Peyer's patch (tissue), 4 donors: ENCODE measurements around the gene RPL18.

ENCODE experiments used
- POLR2A ChIP-seq, 2 donors: fragments of 450-650 bp; IDR thresholded peaks; one replicate each; pipeline ENCODE4 v1.5.1; 2017; ENCODE audit warnings: antibody characterized with exemption in 2 of 2, mild to moderate bottlenecking in 2 of 2, moderate library complexity in 2 of 2
- TF ChIP-seq, protein P1 (sequence below), 6 experiments: fragments of 450-650 bp in 4 of 6; fragments of 200-600 bp in 2 of 6; sonication (generic) in 1 of 6; IDR thresholded peaks; one replicate each; pipeline ENCODE4 v1.5.1; 2017 to 2019; ENCODE audit warnings: antibody characterized with exemption in 6 of 6, mild to moderate bottlenecking in 3 of 6, moderate library complexity in 1 of 6

DNA sequence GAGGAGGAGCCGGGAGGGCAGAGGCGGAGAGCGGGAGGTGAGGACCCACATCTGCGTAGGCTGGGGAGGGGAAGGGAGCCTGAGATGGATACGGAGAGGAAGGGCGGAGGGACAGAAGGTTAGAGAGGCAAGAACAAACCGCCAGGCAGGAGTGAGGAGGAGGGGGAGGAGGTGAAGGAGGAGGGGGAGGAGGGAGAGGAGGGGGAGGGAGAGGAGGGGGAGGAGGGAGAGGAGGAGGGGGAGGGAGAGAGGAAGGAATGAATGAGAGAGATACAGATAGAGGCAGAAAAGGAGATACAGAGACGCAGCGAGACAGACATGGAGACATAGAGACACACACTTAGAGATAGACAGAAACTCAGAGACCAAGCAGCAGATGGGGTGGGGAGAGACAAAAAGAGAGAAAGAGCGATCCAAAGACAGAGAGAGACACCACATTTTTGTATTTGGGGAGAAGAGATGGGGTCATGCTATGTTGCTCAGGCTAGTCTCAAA, 27.8 kb upstream of the RPL18 start:
- TF ChIP-seq, protein P1, sequence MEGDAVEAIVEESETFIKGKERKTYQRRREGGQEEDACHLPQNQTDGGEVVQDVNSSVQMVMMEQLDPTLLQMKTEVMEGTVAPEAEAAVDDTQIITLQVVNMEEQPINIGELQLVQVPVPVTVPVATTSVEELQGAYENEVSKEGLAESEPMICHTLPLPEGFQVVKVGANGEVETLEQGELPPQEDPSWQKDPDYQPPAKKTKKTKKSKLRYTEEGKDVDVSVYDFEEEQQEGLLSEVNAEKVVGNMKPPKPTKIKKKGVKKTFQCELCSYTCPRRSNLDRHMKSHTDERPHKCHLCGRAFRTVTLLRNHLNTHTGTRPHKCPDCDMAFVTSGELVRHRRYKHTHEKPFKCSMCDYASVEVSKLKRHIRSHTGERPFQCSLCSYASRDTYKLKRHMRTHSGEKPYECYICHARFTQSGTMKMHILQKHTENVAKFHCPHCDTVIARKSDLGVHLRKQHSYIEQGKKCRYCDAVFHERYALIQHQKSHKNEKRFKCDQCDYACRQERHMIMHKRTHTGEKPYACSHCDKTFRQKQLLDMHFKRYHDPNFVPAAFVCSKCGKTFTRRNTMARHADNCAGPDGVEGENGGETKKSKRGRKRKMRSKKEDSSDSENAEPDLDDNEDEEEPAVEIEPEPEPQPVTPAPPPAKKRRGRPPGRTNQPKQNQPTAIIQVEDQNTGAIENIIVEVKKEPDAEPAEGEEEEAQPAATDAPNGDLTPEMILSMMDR (IDR thresholded peaks at IDR 0.05), result no peak
- TF ChIP-seq POLR2A (IDR thresholded peaks at IDR 0.05), result no peak
